Measurements from ENCODE around the gene OGFRL1. TPM values are rescaled to one million over a fixed set of nuclear protein-coding genes. Genes with fewer than 3 reads are reported as not detected.
A peak's percentile ranks its signal among the peaks of the same experiment; 100 is the strongest.

The OGFRL1 gene
- total and polyA plus RNA-seq, 8 donors, result 12.4 to 28.9 (median 14.7) TPM

- Histone ChIP-seq H3K9me3 (no peaks in the 10 kb centered on the region), H3K27ac (no peak overlapping the region), H3K4me3 (peak overlapping the region in 1 of 2 donors; percentile 77), H3K4me1 (peaks cover 6 to 66% of the 10 kb centered on the region in 2 donors), H3K27me3 (no peaks in the 10 kb centered on the region), H3K36me3 (peaks cover 0 to 24% of the 10 kb centered on the region in 2 donors)
- ATAC-seq, result no peak
- intact Hi-C loops (cut with DNase I), result no loop called here
- DNase-seq, result no peak
- no peak for TF ChIP-seq CTCF (IDR thresholded peaks at IDR 0.05)
Measured at GRCh38 chr6:71290611-71291010, 2.0 kb downstream of the OGFRL1 start.

DNA sequence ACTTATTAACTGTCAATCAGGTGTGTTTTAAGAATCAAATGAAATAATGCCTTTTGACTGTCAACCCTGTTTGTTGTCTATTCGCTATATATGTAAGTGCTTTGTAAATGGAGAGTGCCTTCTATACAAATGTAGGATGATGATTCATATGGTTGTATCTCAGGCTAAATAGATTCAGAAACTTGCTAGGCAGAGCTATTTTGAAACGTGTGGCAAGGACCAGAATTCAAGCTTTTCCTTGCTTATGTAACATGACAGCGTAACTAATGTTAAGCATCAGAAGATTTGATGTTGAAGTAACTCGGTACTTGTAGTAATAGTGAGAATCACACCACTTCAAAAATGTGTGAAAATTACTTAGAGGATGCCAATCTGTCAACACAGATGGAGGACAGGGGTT, 3.4 kb downstream of the OGFRL1 start:
- Histone ChIP-seq H3K36me3 (peaks cover 0 to 38% of the 10 kb centered on the region in 2 donors), H3K4me1 (peaks cover 6 to 63% of the 10 kb centered on the region in 2 donors), H3K27me3 (no peaks in the 10 kb centered on the region), H3K4me3 (no peak overlapping the region), H3K9me3 (no peaks in the 10 kb centered on the region), H3K27ac (no peak overlapping the region)
- no peak for TF ChIP-seq CTCF (IDR thresholded peaks at IDR 0.05)
- no peak for DNase-seq
- ATAC-seq, result no peak
- intact Hi-C loops (cut with DNase I), result no loop called here

DNA sequence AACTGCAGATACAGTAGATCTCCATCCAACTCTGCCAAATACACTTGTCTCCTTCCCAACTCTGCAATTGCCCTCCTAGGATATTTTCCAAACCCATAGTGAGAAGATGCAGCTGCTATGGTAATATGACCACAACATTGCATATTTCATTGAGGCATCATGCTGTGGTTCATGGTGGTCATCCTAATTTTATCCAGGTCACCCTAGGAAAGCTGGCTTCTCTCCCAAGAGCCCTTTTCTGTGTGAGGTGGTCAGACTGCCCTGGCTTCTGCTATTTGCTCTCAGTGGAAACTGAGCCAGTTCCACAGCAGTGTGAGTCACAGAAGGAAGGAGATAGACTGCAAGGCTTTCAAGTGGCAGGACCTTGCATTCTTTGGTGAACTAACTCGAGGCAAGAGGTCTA, 5.5 kb downstream of the OGFRL1 start:
- H3K4me1 ChIP-seq, result peaks cover 0 to 49% of the 10 kb centered on the region in 2 donors
- H3K27ac ChIP-seq, result peak overlapping the region in 1 of 2 donors; percentile 23
- no peaks in the 10 kb centered on the region for H3K9me3 ChIP-seq
- intact Hi-C loops (cut with DNase I), result no loop called here
- peaks cover 0 to 43% of the 10 kb centered on the region in 2 donors for H3K36me3 ChIP-seq
- TF ChIP-seq CTCF (IDR thresholded peaks at IDR 0.05), result no peak
- H3K4me3 ChIP-seq, result no peak overlapping the region
- ATAC-seq (peak; percentile 85), DNase-seq (peak in 1 of 4 donors; percentile 42)
- H3K27me3 ChIP-seq, result no peaks in the 10 kb centered on the region

DNA sequence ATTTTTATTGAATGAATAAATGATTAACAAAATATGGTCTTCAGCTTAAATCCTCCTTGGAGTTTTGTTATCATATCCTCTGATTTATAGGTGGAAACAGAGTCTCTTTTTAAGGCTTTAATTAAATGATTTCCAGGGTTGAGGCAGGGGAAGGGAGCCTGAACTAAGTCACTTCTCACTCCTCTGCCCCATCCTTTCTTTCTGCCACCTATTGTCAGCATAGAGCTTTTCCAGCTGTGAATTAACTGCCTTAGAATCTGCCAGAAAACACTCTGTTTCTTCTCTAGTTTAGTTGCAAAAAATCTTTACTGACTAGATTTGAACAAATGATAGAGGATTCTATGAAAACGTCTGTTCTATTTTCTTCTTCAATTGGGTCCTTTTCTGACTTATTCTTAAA, 9.8 kb downstream of the OGFRL1 start:
- Histone ChIP-seq H3K4me1 (peaks cover 0 to 12% of the 10 kb centered on the region in 2 donors), H3K36me3 (peaks cover 0 to 72% of the 10 kb centered on the region in 2 donors), H3K27ac (no peak overlapping the region), H3K4me3 (no peak overlapping the region), H3K27me3 (no peaks in the 10 kb centered on the region), H3K9me3 (no peaks in the 10 kb centered on the region)
- DNase-seq (no peak), ATAC-seq (no peak)
- TF ChIP-seq CTCF (IDR thresholded peaks at IDR 0.05), result no peak
- intact Hi-C loops (cut with DNase I), result no loop called here

DNA sequence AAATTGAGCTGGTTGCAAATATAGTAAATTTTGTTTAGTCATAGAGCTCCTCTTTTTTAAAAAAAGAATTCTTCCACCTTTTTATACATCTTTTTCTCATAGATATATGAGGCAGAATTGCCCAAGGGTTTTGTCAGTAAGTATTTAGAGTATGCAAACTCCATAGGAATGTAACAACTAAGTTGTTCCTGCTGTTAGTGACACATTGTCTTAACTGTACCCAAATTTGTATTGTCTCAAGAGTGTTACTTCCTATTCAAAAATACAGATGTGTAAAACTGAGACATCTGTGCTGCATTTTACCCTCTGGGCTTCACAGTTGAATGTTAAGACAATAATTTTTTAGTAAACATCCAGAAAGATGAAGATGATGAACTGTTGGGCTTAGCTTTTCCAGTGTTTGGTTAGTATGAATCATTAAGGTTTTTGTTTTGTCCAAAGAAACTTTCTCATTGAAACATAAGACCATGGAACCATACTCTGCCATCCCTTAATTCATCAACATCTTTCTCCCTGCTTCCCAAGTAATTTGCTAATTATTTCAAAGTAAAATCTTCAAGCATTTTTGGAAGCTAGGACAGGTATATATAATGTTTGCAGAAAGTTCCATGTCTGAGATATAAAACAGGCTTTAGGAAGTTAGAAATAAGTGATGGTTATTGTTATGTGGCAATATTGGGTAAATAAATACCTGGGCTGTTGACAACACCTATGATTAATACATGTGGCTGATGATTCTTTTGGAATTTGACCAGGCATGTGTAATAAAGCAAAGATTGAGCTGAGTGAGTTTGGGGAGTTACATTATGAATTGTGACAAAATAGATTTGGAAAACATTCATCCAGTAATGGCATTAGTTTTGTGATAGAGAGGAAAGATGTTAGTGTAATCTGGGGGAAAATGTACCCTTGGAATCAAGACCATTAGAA, 11.2 kb downstream of the OGFRL1 start:
- H3K27me3 ChIP-seq, result no peaks in the 10 kb centered on the region
- peaks cover 0 to 58% of the 10 kb centered on the region in 2 donors for H3K36me3 ChIP-seq
- no peaks in the 10 kb centered on the region for H3K4me1 ChIP-seq
- no peak overlapping the region for H3K4me3 ChIP-seq
- DNase-seq (no peak), ATAC-seq (no peak)
- no peak for TF ChIP-seq CTCF (IDR thresholded peaks at IDR 0.05)
- H3K9me3 ChIP-seq, result no peaks in the 10 kb centered on the region
- no peak overlapping the region for H3K27ac ChIP-seq
- intact Hi-C loops (cut with DNase I), result no loop called here

All from left lung (tissue), 10 donors.